GM18907 (cell line): ENCODE measurements around the gene TMEM8B.

Experiments used
- ATAC-seq: cut with Tn5 transposase; IDR thresholded peaks from one replicate; pipeline ENCODE4 v1.9.1; 2021; ENCODE audit warnings: mild to moderate bottlenecking, moderate library complexity; ENCODE audit not compliant: unreplicated experiment

TMEM8B gene

DNA sequence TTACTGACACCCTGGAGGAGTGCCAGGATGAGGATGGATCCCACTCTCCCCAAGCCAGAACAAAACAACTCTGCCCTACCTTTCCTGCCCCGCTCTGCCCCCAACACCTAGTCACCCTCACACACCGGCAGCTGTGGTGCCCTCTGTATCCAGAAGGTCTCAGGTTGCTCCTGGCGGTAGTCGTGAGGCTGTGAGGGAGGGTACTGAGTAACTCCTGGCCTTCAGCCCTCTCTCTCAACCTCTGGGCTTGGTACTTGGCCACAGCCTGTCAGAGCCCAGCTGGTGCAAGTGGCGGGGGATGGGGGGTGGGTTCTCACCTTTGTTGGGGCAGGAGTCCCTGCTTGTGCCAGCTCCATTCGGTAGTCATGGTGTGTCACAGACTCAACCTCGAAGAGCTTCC lies 18.9 kb upstream of the TMEM8B start:
- ATAC-seq, result no peak

DNA sequence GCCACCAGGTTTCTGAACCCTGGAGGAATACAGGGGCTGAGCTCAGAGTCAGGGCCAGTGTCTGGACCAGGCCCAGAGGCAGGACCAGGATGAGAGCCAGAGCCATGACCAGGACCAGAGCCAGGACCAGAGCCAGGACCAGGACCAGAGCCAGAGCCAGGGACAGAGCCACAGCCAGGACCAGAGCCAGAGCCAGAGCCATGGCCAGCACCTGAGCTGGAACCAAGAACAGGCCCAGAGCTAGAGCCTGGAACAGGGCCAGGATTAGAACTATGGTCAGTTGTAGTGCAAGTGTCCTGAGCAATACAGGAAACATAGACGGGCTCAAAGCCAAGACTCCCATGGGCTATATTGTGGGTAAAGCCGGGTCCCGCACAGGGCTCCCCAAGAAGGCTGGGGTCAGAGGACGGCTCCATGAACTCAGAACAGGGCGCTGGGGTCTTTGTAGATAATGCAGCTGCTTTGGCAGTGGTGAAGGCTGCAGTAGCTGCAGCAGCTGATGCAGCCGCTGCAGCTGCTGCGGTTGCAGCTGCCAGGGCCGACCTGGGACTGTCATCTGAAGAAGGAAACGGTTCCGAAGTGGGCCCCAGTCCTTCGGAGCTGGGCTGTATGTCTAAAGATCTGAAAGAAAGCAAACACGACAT lies 17.5 kb upstream of the TMEM8B start:
- ATAC-seq, result no peak

DNA sequence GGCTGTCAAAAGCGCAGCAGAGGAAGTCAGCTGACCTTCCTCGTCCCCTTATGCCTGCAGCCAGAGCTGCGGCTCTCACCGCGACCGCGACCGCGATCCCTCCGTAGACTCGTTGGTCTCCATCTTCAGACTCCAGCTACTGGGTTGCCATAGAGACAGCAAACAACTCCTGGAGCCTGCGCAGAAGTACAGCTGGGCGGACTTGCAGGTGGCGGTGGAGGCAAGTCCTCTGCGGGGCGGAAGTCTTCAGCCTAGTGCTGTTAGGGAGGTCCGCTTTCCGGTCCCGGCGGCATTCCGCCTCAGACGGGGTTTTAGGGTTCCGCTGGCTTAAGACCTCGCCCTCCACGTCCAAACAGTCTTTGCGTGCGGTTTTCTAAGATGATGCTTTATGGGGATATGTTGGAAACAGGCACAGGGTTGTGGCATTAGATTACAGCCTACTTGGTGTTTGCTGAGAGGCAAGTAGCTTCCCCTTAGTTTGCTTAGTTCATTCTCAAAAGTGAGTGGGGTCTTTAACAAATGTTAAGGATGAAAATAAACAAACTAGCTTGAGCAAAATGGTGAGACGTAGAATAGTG lies 16.9 kb upstream of the TMEM8B start, which contains the start of gene SPAG8:
TSS of gene SPAG8 (minus strand) at position 238 of the 578 bp plus-strand sequence. CDS start at position 123, 115 bp downstream.
- peak; percentile 59 for ATAC-seq

DNA sequence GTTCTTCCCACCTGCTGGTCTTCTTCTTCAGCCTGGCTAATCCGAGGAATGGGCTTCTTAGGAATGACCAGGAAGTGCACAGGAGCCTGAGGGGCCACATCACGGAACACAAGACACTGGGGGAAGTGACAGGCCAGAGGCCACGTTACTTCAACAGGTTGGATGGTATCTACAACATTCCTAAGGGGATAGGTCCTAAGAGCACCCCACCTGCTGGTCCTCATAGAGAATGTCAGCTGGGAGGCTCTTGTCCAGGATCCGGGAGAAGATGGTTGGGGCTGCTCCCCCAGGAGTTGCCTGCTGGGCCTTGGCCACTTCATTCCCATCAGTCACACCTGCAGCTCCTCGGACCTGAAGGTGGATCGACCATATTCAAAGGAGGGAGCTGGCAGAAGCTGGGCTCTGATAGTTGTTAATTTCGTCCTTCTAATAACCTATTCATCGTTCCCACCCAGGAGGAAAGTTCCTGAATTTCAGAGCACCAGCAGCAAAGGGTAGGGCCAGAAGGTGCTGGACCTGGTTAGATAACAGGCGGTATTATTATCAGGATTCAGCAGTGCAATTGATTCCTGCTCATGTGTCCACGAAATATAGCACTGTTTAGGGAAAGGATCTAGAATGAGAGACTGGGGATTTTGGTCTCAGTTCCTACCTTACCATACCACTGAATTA lies 15.5 kb upstream of the TMEM8B start:
- ATAC-seq, result no peak

DNA sequence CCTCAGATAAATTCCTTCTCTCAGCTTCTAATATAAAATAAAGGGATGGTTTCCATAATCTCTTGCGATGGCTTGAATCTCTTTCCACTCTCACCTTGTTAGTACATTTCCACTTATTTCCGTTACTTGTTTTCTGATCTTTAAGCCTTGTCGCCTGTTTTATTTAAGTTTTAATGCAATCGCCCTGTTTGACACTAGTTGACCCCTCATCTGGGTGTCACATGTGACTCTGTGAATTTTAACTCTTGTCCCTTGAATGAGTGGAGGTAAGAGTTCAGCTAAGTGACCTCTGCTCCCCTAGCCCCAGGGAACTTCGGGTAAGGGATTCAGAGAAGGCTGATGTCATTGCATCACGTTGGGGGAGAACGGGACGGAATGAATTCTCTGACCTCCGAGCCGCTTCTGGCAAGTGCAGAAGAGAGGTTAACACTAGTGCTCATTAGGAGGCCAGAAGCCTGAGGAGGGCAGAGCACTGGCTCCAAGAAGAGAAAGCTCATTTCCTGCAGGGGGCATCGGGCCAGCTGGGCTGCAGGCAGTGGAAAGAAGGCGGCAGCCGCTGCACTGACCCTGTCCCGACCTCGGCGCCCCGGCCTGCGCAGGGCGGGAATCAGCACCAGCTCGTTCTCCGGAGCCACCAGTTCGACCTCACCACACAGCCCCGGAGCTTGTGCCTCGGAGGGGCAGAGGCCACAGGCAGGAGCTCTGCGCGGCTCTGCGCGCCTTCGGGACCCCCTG lies 14.8 kb upstream of the TMEM8B start:
- ATAC-seq, result peak; percentile 35

DNA sequence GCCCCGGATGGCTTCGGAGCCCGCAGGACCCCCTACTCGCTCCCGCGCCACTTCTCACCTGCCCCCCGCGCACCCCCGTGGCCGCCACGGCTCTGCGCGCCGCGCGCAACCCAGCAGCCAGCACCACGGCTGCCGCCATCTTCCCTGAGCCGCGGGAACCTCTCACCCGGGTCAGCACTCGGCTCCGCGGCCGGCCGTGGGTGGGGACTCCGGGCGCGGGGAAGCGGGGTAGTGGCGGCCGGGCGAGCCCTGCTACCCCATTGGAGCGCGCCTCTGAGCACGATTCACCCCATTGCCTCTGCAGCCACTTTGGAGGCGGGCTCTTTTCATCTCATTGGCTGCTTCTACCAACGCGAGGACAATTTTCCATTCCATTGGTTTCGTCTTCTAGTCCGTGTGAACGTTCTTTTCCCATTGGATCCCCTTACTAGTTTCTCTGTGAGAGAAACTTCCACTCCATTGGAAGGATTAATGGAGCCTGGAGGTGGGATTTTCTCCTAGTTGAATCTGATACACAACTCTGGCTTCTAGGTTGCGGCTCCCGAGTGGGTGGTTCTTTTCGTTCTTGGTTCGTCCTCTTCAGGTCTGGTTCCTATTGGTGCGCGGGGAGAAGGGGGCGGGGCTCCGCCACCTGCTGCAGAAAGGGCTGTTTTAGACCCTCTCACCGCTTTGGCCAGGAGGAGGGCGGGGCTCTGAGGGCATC lies 14.0 kb upstream of the TMEM8B start, which contains the start of gene HINT2:
TSS of gene HINT2 (minus strand) at position 202 of the 703 bp plus-strand sequence. CDS start at position 139, 63 bp downstream.
- ATAC-seq, result peak; percentile 73

DNA sequence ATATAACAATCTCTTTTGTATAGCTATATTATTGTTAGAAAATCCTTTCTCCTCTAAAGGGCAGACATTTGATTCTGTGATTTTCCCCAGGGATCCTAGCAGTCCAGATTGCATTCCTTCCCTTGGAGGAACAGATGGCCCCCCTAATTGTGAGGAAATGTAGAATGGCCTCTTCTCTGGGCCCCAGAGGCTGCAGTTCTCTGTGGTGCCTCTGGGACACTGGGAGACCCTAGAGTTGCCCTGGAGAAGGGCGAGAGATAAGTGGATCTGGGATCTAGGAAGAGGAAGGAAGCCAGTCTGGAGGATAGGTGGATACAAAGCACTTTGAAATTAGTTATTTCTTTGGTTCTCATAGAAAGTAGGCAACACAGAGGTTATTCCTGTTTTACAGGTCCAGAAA lies 12.3 kb upstream of the TMEM8B start:
- ATAC-seq, result no peak

DNA sequence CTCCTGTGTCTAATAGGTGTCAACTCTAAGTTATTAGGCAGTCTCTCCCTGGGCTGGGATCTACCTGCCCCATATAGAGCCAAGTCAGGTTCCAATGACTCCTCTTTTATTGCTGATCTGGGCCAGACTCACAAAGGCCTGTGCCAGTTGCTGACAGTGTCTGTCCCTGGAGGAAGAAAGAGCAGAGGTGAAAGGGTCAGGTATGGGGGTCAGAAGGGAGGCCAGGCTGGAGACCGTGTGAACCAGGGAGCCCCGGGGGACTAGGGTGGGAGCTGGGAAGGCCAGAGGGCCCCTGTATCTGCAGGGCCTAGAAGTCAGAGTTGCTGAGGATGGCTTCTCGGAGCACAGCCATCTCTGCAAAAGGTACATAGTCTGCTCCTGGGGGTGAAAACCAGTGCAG lies 10.7 kb upstream of the TMEM8B start:
- no peak for ATAC-seq

DNA sequence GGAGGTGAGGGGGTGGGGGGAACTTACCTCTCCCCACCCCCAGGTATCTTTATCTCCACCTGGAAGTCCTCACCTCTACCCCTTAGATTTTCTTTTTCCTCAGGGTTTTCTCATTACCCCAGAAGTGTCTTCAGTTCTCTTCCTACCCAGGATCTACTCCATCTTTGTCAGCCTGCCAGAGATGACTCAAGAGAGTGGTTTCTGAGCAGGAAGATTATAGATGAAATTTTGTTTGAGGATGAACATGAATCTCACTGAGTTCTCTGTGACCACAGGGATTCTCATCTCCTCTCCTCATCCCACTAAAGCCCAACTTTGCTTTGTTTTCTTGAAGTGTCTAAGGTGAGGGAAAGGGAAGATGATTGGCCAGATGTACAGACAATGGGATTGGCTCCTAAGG lies 9.0 kb upstream of the TMEM8B start:
- no peak for ATAC-seq

DNA sequence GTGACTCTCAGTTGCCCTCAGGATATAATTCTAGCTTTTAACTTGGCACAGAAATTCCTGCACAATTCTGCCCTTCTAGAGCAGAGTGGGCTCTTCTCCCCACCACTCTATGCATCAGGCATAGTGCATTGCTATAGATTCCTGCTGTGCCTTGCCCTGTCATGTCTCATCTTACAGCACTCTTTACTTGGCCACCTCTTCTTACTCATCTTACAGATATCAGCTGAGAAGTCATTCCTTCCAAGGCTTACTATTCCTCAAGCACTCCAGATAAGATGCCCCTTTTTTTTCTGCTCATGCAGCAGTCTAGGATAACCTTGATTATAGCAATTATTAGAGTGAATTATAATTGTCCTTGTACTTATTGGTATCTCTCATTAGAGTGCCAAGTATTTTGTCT lies 6.1 kb upstream of the TMEM8B start:
- ATAC-seq, result no peak

DNA sequence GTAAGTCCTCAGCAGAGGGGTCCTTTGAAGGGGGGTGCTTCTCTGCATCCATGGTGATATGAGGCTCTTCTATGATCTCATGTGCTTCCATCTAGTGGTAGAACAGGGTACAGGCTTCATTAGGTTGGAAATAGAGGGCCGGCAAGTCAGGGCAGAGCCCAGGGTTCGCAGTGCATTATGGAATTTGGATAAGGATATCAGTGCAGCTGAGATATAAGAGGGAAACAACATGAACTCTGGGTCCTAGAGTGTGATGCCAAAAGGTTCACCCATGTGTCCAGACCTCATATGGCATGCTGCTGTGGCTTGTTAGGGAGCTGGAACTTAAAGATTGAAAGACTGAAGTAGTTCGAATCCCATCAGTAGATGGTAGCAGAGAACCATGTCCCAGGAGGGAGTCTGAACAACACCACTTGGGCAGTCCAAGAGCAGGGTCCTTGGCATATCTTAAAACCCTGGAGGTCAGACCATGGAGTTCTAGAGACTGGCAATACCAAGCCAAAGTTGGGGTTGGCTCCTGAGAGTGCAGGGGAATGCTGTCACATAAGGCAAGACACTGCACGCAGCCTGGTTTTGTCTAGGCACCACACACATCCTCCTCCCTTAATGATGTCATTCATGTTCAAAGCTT lies 2.8 kb upstream of the TMEM8B start:
- peak; percentile 62 for ATAC-seq

DNA sequence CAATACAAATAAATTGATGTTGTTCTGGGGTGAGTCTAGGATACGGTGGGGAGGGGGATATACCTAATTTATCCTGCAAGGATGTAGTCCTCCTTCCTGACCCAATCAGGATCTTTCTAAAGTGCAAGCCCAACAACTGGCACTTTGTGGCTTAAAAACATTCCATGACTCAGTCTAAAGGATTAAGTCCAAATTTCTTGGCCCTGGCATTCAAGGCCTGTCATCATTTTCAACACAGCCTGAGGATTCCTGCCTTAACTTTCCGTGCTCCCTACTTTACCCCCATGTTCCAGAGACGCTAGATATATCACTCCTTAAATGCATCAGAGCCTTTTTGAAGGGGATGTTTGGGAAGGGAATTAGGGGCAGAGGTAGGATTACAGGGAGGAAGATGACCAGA lies 1.5 kb upstream of the TMEM8B start:
- ATAC-seq, result no peak

DNA sequence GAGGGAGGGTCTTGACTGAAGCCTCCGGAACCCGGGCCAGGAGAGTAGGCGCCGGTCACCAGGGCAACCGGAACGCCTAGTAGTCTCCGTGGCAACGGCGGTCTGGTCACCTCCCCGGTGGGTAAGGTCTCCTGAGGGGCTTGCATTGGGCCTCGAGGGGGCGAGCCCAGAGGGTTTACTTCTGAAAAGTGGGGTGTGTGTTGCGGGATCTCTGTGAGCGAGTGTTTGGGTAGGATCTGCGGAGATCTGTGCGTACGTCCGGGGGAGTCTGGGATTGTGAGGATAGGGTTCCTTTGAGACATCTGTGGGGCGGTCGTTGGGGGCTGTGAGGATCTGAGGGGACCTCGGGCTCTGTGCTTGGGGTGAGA lies 328 bp upstream of the TMEM8B start, which contains the start of gene FAM221B:
TSS of gene FAM221B (minus strand) at position 17 of the 368 bp plus-strand sequence. CDS start 2,571 bp downstream, outside the sequence.
- ATAC-seq, result peak; percentile 3

DNA sequence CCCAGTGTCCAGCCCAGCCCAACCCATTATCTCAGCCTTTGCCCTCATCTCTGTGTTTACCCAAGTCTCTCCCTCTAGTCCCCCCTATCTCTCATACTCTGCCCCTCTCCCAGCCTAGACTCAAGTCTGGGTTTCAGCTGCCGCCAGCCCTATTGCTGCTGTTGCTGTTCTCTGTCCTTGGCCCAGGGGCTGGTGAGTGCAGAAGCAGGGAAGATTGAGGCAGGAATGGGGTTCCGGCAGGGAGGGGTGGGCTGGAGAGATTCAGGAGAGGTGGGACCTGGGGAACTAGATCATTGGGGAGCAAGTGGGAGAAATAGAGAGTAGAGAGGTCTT lies 702 bp downstream of the TMEM8B start:
- no peak for ATAC-seq

DNA sequence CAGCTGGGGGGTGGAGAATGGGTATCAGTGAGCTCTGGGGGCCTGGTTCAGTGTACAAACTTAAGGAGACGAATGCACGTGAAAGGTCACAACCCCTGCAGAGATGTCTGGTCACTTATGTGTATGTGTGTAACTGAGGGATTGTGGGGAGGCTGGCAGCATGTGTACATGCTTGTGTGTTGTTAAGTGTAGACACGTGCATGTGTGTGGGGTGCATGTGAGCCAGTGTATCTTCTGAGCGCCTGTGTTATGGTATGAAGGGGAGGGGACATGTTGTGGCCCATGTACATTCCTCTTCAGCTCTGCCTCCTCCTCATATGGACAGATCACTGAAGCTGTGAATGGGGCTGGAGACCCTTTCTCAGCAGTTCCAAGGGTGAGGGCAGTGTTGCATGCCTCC lies 2.0 kb downstream of the TMEM8B start:
- ATAC-seq, result no peak

DNA sequence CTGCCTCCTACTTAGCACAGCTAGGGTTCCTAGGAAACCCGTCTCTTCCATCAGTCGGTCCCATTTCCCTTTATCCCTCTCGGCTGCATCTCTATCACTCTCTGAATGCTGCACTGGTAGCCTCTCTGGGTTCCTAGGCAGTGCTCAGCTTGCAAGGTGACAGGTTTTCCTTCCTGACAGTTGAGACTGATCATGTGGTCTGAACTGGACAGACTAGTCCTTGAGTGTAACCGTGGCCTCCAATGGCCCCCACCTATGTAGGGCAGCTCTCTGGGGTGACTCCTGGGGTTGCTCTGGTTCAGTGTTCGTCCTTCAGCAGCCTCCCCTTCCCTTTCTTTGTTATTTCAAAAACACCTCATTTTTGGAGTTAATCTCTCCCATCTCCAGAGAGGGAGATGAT lies 3.8 kb downstream of the TMEM8B start:
- ATAC-seq, result no peak

DNA sequence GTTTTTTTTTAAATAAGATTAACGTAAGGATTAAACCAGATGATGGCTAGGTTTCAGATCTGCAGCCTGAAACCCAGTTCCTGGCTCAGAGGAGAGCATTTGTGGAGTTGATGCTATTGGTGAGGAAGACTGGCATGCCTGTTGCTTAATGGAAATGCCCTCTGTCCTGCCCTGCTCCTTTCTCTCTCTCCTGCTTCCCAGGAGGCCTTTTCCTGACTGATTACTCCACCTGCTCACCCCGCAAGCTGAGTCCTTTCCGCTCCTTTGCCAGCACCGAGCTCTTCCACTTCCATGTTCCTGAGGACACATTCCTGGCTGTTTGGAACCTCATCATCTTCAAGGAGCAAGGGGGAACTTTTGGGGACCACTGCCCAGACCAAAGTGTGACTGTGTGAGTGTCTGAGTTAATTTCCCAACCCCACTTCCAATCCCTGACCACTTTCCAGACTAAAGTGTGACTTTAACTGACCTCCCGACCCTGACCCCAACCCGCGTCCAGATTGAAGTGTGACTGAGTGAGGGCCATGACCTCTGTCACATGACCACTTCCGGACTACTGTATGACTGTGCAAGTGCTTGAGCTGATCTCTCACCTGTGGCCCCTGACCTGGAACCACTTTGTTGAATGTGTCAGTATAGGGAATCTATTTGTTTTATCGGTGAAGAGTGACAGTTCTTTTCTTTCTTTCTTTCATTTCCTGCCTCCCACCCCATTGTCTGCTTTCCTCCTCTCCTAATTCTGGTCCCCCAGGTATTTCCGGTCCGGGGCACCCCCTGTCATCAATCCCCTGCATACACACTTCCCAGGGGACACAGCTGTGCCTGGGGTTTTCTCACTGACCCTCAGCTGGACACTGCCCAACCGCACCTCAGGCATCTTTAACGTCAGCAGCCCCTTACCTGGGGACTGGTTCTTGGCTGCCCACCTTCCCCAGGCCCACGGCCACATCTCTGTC lies 5.5 kb downstream of the TMEM8B start:
- ATAC-seq, result no peak

DNA sequence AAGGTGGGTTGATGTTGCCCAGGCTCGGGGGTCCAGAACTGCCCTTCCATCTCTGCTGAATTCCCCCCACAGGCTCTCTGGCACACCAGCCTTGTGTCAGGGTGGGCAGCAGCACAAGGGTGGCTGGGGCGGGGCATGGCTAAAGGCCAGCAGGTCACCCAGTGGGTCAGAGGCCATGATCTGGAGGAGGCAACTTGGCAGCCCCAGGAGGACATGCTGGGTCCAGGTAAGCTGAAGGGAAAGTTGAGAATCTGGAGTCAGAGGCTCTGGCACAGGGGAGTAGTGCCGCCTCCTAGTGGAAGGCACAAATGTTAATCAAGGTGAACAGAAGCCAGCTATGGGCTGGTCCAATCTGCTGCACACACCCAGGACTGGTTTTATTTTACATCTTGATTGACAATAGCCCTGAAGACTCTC lies 6.2 kb downstream of the TMEM8B start:
- no peak for ATAC-seq

DNA sequence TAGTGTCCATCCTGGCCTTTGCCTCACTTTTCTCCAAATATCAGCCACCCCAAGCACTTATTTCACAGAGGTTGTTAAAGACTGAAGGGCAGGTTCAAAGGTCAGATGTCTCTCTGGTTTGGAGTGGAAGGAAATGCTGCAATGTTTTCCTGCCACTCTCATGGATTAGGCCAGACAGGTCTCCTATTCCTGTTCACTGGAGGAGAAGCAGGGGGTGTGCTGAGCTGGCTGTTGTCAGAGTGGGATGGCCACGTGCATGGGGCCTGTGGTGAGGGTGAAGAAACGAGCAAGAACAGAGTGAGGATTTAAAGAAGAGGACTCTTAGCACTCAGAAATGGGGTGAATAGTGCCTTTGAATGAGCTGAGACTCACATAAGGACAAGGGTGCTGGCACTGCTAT lies 6.7 kb downstream of the TMEM8B start:
- ATAC-seq, result no peak
